Stimulated activated CD8-positive, alpha-beta memory T cell treated with anti-CD3 and anti-CD28 coated beads, Interleukin-4, amount 100 ng/mL, for 1 hour (primary cell): ENCODE data around the gene GABBR2.
"Not testable (repeated sequence)": the region's sequence is repeated elsewhere in the genome, so short reads cannot be mapped to it uniquely, and the experiment has no call there.

Experiments
- DNase-seq, 2 donors: peaks; one replicate each; pipeline ENCODE4 v3.0.0-alpha.2; 2020; ENCODE audit warnings: low read depth in 2 of 2, low spot score in 1 of 2

The GABBR2 gene

GRCh38 chr9:98484162-98484561, 224.6 kb downstream of the GABBR2 start:
- DNase-seq, result no peak

GRCh38 chr9:98482226-98482625, 226.5 kb downstream of the GABBR2 start:
- DNase-seq, result no peak

- no peak for DNase-seq
These were observed 227.1 kb downstream of the GABBR2 start for GRCh38 chr9:98481676-98482075.

- no peak for DNase-seq
These were observed 228.5 kb downstream of the GABBR2 start for GRCh38 chr9:98479967-98480847.

GRCh38 chr9:98479449-98479848, 229.3 kb downstream of the GABBR2 start:
- no peak for DNase-seq

GRCh38 chr9:98477884-98478283, 230.9 kb downstream of the GABBR2 start:
- DNase-seq, result no peak

GRCh38 chr9:98472216-98472615, 236.5 kb downstream of the GABBR2 start:
- no peak for DNase-seq

- DNase-seq, result no peak
These were observed 237.6 kb downstream of the GABBR2 start for GRCh38 chr9:98471185-98471584.

GRCh38 chr9:98468567-98469239, 240.0 kb downstream of the GABBR2 start:
- DNase-seq, result no peak

- DNase-seq, result no peak
These were observed 242.9 kb downstream of the GABBR2 start for GRCh38 chr9:98465799-98466198.

GRCh38 chr9:98464156-98464690, 244.5 kb downstream of the GABBR2 start:
- DNase-seq, result not testable (repeated sequence)

- DNase-seq, result no peak
These were observed 246.4 kb downstream of the GABBR2 start for GRCh38 chr9:98462310-98462709.

GRCh38 chr9:98460704-98461103, 248.0 kb downstream of the GABBR2 start:
- DNase-seq, result no peak

- no peak for DNase-seq
These were observed 250.9 kb downstream of the GABBR2 start for GRCh38 chr9:98457726-98458370.

- no peak for DNase-seq
These were observed 252.6 kb downstream of the GABBR2 start for GRCh38 chr9:98456156-98456613.

- no peak for DNase-seq
These were observed 253.2 kb downstream of the GABBR2 start for GRCh38 chr9:98455256-98456155.

GRCh38 chr9:98453589-98454311, 255.0 kb downstream of the GABBR2 start:
- no peak for DNase-seq

GRCh38 chr9:98451576-98451975, 257.2 kb downstream of the GABBR2 start:
- DNase-seq, result no peak

- DNase-seq, result no peak
These were observed 258.2 kb downstream of the GABBR2 start for GRCh38 chr9:98450496-98450895.

GRCh38 chr9:98449871-98450270, 258.9 kb downstream of the GABBR2 start:
- DNase-seq, result no peak
